ENCODE data around the gene NTSR1.

DNA sequence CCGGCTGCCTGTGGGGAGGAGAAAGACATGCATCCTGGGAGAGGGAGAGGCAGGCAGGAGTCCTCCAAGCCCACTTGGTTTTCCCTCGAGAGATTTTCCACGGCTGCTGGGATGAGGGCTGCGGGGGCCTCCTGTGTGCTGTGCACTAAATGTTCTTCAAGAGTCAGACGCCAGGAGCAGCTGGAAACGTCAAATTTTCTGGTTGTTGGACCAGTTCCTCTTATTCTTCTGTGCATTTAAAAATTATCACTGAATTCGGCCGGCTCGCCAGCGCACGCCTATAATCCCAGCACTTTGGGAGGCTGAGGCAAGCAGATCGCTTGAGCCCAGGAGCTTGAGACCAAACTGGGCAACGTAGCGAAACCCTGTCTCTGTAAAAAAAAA, 32.8 kb upstream of the NTSR1 start:
- TF ChIP-seq, protein P1, sequence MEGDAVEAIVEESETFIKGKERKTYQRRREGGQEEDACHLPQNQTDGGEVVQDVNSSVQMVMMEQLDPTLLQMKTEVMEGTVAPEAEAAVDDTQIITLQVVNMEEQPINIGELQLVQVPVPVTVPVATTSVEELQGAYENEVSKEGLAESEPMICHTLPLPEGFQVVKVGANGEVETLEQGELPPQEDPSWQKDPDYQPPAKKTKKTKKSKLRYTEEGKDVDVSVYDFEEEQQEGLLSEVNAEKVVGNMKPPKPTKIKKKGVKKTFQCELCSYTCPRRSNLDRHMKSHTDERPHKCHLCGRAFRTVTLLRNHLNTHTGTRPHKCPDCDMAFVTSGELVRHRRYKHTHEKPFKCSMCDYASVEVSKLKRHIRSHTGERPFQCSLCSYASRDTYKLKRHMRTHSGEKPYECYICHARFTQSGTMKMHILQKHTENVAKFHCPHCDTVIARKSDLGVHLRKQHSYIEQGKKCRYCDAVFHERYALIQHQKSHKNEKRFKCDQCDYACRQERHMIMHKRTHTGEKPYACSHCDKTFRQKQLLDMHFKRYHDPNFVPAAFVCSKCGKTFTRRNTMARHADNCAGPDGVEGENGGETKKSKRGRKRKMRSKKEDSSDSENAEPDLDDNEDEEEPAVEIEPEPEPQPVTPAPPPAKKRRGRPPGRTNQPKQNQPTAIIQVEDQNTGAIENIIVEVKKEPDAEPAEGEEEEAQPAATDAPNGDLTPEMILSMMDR (conservative IDR thresholded peaks at IDR 0.05), result no peak
- TF ChIP-seq ZFX (IDR thresholded peaks at IDR 0.05), result no peak

Data from C4-2B (cell line).